Stromal cell of bone marrow (primary cell): Measurements from ENCODE around the gene DSCAM.

Experiments used
- DNase-seq: peaks from one replicate; pipeline ENCODE4 v3.0.0-alpha.2; 2012; ENCODE audit warnings: low read depth

Gene DSCAM

GRCh38 chr21:40606341-40606740 is 240.6 kb downstream of the DSCAM start:
- DNase-seq, result no peak

DNA sequence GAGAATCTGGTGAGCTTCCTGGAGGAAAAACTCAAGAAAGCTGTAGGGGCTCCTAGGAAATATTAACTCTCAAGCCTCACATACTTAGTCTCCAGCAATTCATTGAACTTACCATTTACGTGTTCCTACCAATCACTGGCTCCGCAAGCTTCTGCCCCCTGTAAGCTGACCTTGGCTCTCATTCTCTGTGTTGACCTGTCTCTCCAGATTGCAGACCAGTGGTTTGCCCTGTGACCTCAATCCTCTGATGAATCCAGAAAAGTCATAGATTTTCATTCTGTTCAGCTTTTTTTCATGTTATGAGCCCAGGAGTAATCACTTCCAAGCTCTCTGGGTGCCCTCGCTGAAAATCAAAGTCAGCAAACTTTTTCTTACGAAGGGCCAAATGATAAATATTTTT is 241.9 kb downstream of the DSCAM start:
- DNase-seq, result no peak

DNA sequence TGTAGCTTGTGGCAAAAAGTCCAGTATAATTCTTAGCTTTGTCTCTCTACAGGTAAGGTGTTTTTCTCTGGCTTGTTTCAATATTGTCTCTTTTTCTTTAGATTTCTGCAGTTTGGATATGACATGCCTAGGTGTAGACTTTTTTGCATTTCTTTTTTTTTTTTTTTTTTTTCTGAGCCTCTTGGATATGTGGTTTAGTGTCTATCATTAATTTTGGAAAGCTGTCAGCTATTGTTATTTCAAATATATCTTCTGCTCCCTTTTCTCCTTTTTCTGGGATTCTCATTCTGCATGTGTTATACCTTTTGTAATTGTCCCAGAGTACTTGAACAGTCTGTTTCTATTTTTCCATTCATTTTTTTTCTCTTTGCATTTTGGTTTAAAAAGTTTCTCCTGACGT is 243.2 kb downstream of the DSCAM start:
- DNase-seq, result no peak

DNA sequence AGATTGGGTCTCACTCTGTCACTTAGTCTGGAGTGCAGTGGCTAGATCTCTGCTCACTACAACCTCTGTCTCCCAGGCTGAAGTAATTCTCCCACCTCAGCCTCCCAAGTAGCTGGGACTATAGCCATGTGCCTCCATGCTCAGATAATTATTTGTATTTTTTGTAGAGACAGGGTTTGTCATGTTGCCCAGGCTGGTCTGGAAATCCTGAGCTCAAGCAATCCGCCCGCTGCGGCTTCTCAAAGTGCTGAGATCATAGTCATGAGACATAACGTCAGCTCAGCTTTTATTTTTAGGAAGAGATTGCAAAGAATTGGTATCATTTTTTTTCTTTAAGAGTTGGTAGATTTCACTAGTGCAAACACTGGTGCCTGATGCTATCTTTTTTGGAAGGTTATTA is 244.9 kb downstream of the DSCAM start:
- DNase-seq, result no peak

GRCh38 chr21:40595806-40596205 is 251.2 kb downstream of the DSCAM start:
- no peak for DNase-seq

DNA sequence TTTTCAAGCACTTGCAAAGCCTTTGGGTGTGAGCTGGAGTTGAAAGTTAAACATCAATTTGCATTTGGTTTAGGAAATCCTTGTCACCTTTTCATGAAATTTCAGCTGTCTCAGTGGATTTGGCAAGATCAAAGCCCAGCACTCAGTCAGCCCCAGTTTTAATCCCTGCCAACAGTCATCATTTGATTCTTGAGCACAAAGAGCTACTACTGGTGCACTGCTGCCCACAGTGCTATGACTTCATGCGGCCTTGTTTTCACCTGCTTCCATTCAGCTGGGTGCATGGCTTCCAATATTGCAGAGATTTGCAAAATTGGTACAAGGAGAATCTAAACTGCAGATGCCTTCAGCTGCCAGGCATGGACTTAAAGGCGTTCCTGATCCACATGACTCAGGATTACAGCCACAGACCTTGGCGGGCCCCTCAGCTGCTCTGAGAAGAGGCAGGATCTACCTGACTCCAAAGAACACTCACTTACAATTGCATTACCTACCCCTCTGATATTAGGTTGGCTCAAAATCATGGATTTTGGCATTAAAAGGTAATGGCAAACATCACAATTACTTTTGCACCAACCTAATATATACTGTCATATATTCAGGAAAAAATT is 259.1 kb downstream of the DSCAM start:
- no peak for DNase-seq

GRCh38 chr21:40586575-40586974 is 260.4 kb downstream of the DSCAM start:
- no peak for DNase-seq

DNA sequence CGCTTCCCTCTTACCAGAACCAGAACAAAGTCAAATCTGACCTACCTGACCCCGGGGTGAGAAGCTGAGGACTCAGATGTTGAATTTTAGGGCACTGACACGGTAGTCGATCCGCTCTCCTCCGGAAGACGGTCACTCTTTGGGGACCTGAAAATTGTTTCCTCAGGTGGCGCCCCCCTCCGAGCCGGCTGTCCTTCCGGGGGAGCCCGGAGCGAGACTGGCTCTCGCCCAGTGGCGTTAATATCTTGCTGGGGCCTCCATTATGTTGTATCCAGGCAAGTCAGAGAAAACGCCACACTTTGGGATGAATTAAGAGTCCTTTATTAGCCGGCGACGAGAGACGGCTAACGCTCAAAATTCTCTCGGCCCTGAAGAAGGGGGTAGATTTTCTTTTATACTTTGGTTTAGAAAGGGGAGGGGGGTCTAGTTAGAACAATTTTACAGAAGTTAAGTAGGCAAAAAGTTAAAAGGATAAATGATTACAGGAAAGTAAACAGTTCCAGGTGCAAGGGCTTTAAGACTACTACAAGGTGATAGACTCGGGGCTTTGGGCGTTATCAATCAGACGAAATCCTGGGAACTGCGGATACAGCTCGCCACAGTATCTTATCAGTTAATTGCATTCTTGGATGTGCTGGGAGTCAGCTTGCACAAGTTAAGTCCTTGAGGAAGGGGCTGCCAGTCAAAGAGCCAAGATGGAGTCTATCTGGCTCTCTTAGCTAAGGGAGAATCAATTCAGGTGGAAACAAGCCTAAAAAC is 269.5 kb downstream of the DSCAM start:
- no peak for DNase-seq

GRCh38 chr21:40575976-40576375 is 271.0 kb downstream of the DSCAM start:
- no peak for DNase-seq

DNA sequence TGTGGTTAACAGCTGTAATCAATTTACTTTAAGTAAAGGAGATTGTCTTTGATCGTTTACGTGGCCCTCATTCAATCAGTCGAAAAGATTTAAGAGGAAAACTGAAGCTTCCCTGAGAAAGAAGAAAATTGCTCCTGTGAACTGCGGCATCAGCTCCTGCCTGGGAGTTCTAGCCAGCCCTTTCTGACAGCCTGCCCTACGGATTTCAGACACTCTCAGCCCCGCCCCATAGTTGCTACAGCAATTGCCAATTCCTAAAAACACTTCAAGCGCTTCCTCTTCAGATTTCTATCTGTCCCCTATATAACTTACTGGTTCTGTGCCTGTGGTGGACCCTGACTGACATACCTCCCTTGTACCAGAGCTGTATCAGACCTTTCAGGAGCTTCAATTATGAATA is 277.6 kb downstream of the DSCAM start:
- no peak for DNase-seq

GRCh38 chr21:40568807-40569206 is 278.2 kb downstream of the DSCAM start:
- DNase-seq, result no peak

DNA sequence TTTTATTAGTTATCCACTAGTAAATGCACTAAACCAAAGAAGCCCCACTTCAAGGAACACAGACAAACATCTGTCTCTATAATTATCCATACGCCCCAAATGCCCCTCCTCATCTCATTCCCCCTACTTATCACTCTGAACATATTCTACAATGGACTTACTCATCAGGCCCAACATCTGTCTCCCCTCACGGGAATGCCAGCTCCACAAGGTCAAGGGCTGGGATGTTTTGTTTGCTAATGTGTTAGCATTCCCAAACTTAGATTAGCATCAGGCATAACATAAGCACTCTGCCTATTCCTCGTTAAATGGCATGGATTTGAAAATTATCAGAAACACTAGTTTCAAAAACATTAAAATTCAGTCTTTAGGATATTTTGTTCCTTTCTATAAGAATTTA is 279.5 kb downstream of the DSCAM start:
- no peak for DNase-seq

GRCh38 chr21:40566486-40566885 is 280.5 kb downstream of the DSCAM start:
- DNase-seq, result no peak

- no peak for DNase-seq
These were observed 282.6 kb downstream of the DSCAM start for GRCh38 chr21:40564318-40564717.

DNA sequence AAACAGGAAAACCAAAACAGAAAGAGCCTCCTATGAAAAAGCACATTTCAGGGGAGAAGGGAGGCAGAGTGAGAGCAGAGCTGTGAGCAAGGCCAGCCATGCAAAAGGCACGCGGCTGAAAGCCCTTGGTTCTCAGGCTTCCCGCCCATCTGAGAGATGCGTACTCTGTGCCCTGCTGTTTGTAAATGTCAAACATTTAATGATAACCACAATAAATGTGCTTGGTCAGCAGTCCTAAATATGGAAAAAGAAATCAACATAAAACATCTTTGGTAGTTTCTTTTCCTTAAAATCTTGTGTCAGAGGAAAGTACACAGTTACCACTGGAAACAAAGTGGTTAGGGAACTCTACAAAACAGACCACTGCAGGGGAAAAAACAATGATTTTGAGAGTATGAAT is 283.1 kb downstream of the DSCAM start:
- DNase-seq, result no peak

DNA sequence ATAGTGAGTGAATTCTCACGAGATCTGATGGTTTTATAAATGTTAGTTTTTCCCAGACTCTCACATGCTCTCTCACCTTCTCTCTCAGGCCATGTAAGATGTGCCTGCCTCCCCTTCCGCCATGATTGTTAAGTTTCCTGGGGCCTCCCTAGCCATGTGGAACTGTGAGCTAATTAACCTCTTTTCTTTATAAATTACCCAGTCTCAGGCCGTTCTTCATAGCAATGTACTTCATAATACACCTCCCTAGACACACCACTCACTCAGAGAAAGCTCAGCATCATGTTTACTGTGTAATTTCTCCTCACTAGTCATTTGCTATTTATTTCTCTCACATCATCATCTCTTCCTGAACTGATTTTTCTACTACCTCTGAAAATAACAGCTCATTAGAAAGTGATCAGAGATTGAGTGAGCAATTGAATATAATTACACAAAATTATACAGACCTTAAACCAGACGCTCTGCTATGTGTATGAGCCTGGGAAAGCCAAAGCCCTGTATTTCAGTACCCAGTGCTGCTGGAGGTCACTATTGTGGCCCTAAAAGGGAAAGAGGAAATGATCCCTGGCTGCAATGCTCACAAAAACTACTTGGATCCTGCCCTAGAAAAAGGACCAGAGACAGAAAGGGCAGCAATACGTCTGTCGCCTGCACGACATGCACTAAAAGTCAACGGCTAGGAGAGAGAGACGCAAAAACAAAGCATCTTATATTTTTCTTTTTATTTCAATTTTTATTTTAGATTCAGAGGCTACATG is 284.5 kb downstream of the DSCAM start:
- DNase-seq, result no peak

DNA sequence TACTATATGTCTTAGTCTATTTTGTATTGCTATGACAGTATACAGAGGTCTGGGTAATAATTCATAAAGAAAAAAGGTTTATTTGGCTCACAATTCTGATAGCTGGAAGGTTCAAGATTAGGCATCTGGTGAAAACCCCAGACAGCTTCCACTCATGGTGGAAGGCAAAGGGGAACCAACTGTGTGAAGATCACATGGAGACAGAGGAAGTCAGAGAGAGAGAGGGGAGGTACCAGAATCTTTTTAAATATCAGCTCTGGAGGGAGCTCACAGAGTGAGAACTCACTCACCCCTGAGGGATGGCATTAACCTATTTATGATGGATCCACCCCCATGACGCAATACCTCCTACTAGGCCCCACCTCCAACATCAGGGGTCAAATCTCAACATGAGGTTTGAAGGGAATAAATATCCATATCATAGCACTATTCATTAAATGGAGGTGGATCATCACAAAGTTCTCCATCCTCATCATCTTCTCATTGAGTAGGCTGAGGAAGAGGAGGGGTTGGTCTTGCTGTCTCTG is 290.5 kb downstream of the DSCAM start:
- no peak for DNase-seq

DNA sequence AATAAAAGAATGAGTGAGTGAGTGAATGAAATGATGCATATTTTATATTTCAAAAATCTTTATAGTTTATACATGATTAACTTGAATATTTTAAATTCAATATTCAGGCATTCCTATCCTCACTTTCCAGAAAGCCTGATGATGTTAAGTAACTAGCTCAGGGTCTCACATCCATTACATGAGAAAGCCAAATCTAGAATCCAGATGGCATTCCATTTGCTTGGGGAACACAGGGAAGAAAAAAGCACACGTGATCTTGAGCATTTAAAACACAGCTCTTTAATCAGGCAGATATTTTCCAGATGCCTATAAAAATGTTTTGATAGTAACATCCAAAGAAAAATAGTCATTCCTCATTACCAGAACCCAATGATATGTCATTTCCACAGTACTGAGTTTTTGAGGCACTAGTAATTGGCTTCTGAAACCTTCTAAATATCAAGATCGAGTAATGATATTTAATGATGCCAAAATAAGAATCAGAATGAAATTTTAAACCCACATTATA is 291.9 kb downstream of the DSCAM start:
- no peak for DNase-seq

- DNase-seq, result no peak
These were observed 293.2 kb downstream of the DSCAM start for GRCh38 chr21:40553781-40554180.

DNA sequence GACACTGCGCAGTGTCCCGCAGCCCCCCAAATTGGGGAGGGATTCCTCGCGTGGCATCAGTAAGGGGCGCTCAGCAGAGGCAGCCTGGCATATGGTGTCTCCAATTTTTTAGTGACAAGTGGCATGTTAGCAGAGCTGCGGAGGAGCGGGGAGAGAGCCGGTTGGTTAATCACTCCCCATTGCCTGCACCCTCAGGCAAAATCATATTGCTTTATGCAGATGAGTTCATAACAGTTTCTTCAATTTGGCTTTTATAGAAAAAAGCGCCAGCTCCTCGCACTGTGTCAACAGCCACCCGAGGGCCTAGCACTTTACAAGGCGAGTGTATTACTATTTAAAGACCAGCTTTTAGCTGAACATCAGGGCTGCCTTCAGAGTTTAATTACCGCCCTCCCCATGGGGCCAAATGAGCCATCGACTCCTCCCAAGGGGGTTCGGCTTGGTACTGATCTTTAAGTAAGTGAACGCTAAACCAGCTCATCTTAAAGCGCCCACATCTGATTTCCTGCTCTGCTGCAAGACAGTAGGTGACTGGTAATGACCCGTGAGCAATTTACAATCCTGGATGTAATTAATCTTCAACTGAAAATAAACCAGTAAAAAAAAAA is 298.9 kb downstream of the DSCAM start:
- no peak for DNase-seq

DNA sequence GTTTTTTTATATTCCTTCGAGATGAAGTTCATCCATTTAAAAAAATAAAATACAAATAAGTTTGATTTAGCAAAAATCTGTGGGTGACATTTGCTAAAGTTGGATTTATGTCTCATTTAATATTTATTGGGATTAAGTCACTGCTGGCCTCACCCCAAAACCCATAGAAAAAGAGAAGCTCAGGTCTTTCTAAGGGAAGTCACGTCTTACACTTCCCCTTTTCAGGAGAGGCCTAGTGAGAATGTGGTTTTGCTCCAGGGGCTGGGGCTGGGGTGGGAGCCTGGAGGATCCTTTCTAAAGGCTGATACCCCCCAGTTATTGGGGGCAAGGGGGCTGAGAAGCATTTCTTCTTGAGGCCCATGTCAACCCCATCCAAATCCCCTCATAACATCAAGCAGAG is 300.3 kb downstream of the DSCAM start:
- no peak for DNase-seq

GRCh38 chr21:40540216-40540615 is 306.7 kb downstream of the DSCAM start:
- DNase-seq, result no peak
